T1000 (cell line): ENCODE measurements around the gene MCU.
A peak's percentile ranks its signal among the peaks of the same experiment; 100 is the strongest.

Experiments used
- DNase-seq: peaks from one replicate; lab custom pipeline; 2025; ENCODE audit warnings: mixed read lengths; lab: John Stamatoyannopoulos, UW

Gene MCU

DNA sequence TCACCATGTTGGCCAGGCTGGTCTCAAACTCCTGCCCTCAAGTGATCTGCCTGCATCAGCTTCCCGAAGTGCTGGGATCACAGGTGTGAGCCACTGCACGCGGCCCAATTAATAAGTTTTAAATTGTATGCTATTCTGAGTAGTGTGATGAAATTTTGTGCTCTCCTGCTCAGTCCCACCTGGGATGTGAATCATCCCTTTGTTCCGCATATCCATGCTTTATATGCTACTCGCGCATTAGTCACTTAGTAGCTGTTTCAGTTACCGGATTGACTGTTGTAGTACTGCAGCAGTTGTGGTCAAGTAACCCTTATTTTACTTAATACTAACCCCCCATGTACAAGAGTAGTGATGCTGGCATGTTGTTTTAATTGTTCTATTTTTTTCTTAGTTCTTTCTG, 154.3 kb downstream of the MCU start:
- peak; percentile 19 for DNase-seq

DNA sequence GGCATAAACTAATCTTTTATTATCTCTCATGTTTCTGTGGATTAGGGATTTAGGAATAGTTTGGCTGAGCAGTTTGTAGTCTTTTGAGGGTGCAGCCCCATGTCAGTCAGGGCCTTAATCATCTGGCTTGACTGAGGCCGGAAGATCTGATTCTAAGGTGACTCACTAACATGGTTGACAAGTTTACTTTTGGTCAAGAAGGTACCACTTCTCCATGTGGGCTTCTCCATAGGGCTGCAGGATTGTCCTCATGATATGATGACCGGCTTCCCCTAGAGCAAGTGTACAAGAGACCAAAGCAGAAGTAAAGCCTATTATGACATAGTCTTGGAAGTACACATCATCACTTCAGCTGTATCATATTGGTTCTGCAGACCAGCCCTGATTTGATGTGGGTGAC, 155.7 kb downstream of the MCU start:
- DNase-seq = no peak

DNA sequence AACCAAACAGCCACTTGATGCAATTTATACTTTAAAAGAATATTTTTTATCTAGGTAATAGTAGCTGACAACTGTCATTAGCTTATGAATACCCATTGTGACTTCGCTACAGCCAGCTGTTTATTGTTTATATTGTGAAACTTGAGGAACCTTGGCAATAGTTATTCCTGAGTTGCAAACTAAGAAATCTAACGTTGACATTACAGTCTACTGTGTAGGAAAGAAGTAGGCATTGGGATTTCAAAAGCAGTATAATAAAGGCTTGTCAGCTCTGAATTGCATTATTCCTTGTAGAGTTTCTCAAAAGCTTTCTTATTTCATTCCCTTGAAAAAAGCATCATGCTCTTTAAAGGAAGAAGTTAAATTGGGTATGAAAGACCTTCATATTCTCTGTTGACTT, 158.9 kb downstream of the MCU start:
- no peak for DNase-seq

DNA sequence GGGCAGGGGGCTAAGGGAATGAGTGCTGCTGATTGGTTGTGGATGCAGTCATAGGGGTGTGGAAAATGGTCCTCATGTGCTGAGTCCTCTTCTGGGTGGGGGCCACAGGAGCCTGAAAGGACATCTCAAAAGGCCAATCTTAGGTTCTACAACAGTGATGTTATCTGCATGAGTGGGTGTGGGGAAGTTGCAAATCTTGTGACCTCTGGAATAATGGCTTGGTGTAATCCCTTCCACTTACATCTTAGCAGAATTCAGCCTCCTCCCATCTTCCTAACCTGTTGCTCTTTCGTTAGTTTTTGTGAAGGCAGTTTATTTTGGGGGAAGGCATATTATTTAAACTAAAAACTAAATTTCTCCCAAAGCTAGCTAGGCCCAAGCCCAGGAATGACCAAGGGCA, 159.6 kb downstream of the MCU start:
- DNase-seq = no peak

DNA sequence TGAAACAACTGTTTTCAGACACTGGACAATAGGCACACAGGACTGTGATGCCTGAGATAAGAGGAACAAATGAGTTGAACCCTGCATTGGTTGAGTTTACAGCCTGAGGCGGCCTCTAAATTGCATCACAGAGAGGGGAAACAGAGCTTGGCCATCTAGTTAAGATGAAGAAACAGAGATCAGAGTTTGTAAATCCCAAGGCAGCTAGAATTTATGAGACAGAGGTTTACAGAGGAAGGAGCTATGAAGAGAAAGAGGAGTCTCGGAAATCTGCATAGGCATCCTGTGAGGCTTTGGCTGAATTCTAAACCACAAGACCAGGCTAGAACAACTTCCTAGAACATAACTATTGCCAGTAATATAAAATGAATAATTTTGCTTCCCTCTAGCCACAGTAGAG, 160.6 kb downstream of the MCU start:
- no peak for DNase-seq

DNA sequence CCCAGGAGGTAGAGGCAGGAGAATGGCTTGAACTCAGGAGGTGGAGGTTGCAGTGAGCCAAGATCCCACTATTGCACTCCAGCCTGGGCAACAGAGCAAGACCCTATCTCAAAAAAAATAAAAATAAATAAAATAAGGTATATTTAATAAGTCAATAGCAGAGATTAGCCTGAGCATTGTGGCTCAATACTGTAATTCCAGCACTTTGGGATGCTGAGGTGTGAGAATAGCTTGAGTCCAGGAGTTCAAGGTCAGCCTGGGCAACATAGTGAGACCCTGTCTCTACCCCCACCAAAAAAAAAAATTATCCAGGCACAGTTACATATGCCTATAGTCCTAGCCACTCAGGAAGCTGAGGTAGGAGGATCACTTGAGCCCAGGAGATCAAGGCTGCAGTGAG, 163.2 kb downstream of the MCU start:
- DNase-seq = no peak

DNA sequence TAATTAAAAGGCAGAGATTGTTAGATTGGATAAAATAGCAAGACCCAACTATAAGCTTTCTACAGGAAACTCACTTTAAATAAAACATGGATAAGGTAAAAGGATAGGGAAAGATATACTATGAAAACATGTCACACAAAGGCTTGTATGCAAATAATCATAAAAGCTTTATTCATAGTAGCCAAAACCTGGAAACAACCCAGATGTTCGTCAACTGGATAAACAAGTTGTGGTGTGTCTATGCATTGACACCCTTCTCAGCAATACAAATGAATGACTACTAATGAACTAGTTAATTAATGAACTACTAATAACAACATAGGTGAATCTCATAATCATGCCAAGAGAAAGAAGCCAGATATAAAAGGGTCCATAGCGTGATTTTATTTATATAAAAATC, 163.8 kb downstream of the MCU start:
- no peak for DNase-seq

DNA sequence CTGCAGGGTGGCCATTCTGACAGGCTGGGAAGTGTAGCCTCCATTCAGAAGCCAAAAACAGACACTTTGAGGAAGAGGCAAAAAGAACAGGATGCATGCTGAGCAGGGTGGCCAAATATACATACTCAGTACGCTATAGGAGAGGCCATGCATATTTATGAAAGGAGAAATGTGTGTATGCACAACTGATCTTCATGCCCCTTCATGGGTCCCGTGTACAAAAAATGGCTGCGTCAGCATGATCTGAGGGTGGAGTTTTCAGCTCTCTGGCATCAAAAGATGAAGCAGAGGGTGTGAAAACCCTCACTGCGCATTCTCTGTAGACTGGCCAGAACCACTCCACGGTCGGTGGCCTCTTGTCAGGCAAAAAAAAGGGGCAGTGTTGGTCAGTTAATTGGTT, 166.1 kb downstream of the MCU start:
- DNase-seq = no peak

DNA sequence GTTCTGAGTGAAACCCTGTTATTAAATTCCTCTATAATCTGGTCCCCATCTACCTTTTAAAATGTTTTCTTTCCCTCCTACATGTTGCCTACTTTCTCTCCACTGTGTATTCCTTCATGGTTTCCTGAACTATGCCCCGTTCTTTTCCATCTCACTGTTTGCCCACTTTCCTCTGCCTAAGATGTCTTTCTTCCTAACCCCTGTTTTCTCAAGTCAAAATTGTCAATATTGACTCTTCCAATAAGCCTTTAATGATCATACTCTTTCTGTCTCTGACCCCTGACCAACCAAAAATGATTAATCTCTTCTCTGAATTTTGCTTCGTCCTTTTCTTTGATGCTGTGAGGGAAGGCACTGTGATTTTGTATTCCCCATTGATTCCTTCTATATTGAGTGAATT, 171.0 kb downstream of the MCU start:
- no peak for DNase-seq

DNA sequence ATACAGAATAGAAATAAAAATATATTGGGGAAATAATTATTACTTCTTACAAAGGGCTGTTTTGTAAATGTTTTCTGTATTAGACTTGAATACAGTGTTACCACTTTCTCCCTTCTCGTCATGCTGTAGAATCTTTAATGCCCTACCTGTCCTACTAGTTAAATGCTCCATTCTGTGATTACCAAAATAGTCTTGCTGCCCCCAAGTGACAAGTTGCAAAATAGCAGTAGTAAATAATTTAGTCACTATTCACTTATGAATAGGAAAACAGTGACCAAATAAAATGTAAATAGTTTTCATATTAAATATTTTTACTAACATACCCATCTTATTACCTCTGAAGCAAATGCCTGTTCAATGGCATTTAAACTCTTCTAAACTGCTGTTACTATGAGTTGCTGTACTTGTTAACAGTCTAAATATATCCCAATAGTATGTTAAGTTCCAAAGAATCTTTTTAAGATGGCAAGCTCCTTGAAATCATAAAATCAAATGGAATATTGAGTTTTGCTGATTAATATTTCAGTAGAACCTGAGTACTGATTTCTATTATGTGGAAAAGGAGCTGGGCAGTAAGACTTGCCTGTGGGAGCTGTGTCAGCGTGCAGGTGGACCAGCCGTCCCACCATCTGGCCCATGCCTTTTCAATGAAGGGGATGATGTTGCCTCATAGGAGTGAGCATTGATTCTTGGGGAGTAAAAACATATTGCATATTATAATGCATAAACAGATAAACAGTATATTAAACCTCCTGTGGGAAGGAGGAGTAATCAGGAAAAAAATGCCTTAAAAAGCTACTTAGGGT, 183.5 kb downstream of the MCU start:
- DNase-seq = no peak

DNA sequence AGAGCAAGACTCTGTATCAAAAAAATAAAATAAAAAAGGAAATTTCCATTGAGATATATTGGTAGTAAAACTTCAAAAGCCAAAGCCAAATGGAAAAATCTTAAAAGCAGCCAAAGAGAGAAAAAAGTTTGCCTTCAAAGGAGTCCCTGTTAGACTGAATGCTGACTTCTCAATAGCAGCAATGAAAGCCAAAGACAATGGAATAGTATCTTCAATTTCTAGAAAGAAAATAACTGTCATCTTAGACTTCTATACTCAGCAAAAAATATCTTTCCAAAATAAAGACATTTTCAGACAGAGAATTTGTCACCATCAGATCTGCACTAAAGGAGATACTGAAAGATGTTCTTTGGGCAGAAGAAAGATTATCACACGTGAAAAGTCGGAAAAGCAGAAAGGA, 187.3 kb downstream of the MCU start:
- DNase-seq = no peak

DNA sequence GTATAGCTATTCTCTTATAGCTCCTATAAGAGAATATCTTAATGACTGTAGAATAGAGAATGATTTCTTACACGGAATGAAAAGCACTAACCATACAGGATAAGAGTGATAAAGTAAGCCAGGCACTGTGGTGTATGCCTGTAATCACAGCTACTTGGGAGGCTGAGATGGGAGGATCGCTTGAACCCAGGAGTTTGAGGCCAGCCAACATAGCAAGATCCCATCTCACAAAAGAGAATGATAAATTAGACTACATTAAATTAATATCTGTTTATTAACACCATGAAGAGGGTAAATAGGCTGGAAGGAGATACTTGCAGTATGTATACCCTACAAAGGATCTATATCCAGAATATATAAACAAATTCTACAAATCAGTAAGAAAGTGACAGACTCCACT, 189.3 kb downstream of the MCU start:
- no peak for DNase-seq

DNA sequence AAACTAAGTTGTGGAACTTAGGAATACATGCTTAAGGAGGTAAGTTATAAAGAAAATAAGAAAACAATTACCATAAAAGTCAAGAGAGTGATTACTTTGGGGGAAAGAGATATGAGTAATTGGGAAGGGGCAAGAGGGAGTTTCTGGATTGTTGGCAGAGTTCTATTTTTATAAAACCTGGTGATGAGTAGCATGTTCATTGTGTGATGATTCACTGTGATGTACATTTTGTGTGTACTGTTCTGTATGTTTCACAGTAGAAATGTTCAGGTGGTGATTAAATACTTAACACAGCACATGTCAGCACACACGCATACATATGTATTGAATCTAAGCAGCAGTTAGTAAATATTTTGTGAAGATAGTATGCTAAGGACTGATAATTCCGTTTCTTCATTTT, 191.9 kb downstream of the MCU start:
- DNase-seq = no peak

DNA sequence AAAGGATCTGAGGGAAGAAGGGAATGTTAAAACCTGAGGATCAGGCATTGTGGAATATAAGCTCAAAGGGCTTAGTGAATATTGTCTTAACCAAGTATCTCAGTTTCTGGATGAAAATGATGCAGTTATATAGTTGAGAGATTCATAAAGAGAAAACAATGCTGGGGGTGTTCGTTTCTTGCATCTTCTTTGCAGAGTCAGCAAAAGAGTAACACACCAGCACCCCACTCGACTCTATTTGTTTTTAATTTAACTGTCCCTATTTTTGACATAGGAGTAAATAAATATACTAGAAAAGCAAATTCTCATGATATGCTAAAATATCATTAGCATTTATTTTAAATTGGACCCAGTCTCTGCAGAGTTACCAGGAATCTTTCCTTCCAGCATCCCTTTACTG, 194.0 kb downstream of the MCU start:
- DNase-seq = no peak

DNA sequence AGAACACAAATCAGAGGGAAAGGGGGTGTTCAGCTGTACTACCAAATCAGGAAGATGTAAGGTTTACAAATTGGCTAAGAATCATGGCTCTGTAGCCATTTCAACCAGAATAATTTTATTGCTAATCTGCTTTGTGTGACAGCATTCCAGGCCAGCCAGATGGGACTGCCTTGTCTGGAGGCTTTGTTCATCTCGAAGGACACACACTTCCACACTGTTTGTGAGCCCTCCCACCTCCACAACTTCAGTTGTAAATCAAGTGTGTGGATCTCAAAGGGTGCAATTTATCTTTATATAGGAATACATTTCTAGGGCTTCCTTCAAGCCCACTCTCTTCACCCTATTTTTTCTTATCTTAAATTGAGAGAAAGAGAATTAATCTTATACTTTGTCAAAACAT, 194.7 kb downstream of the MCU start:
- no peak for DNase-seq

DNA sequence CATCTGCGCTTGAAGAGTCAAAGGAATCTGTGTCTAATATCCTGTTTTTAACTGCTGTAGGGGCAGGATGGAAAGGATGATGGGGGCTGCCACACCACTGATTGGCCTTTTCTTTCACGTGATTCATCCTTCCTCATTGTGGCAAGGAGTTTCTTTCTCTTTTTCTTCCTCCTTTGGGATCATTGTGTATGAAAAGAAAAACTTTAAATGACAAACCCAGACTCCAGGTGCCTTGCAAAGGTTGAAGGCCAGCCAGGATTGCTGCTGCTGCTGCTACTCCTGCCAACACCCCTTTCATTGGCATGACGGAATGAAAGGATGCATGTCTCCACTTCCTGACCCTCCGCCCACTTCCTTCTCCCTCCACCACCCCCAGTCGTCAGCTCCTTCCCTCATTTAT, 195.1 kb downstream of the MCU start:
- DNase-seq = no peak

DNA sequence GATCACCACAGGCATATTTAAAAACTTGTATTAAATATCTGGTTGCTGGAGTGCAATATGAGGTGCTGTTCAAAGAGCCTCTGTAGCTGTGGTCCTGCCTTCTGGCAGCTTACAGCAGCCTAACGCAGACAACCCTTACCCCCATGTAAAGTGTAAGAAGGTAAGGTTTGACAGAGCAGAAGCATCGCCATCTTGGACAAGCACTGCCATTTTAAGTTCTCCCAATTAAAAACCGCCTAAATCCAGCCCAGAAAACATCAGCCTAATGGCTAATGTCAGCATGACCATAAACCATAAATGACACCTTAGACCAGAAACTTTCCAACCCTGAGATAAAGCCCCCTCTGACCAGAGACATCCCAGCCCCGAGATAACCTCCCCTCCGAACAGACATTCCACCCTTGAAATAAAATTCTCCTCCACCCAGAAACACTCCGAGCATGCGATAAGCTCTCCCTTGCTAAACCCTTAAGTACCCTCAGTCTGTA, 196.3 kb downstream of the MCU start:
- no peak for DNase-seq

DNA sequence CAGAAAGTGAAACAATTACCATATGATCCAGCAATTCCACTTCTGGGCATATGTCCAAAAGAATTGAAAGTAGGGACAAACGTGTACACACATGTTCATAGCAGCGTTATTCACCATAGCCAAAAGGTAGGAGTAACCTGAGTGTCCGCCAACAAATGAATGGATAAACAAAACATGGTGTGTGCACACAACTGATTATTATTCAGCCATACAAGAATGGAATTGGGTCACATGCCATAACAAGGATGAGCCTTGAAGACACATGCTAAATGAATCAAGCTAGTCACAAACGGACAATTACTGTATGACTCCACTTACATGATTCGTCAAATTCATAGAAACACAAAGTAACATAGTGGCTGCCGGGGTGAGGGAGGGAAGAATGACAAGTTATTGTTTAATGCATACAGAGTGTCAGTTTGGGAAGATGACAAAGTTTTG, 197.5 kb downstream of the MCU start:
- DNase-seq = no peak

DNA sequence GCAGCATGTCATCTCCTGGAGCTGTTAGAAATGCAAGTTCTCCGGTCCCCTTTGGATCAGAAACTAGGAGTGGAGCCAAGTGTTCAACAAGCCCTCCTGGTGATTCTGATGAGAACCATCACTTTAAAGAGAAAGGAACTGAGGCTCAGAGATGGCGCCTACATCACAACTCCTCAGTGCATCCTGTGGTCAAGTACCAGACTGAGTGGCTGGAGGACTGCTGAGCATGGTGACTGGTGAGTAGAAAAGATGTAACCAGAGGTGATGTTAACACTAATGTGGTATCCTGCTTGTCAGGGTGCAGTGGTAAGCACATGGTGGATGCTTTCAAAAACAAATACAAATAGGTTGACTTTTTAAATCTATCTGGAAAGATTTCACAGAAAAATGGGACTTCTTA, 198.1 kb downstream of the MCU start:
- DNase-seq = no peak

DNA sequence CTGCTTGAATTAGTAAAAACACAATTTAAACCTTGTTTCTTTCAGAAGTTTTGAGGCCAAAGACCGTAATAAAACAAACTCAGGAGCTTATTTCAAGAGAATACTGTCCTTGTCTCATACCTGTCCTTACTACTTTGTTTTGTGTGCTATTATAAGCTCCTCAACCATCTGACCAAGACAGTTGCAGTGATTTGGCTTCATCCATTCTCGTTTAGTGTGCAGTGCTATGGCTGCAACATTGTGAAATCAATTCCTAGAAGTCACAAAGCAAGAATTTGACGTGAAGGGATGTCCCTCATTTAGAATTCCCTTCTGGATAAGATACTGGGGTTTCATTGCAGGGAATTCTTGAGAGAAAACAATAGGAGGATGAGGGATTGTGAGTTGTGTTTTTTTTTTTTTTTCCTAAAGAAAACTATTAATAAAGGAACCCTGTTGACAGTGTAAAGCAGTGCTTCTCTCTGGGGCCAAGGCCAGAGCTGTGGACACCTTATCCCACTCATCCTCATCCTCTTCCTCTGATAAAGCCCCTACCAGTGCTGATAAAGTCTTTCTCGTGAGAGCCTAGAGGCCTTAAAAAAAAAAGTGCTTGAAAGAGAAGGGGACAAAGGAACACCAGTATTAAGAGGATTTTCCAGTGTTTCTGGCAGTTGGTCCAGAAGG, 201.3 kb downstream of the MCU start, which contains the start of gene OIT3:
Gene OIT3 (plus strand): TSS at position 604 of the 663 bp plus-strand sequence. CDS start 60 bp downstream, outside the sequence.
- no peak for DNase-seq

DNA sequence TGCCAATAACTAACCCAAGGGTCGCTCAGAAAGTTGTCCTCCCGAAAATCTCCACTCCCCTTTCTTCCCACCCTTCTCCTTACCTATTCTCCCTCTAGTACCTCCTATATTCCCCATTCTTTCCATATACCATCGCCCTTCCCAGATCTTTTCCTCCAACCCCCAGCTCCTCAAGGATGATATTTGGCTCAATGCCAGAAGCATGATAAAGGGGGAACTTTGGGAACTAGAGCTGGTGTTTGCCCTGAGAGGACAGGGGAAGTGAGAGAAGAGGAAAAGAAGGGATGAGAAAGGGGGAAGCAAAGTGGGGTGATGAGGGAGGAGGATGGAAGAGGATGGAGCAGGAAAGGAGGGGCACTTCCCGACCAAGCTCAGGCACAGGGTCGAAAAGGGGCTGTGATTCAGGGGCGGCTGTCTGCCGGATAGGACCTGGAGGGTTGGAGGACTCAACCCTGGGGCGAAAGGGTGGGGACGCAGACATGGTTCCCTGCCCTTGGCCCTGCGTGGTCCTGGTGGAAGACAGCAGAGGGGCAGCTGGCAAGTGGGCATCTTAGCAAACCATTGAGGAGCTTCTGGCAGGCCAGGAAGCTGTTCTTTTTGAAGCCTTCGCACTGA, 203.4 kb downstream of the MCU start:
- no peak for DNase-seq

DNA sequence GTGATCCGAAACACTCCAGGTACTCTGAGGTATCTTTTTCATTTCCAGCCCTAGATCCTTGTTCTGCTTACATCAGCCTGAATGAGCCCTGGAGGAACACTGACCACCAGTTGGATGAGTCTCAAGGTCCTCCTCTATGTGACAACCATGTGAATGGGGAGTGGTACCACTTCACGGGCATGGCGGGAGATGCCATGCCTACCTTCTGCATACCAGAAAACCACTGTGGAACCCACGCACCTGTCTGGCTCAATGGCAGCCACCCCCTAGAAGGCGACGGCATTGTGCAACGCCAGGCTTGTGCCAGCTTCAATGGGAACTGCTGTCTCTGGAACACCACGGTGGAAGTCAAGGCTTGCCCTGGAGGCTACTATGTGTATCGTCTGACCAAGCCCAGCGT, 206.7 kb downstream of the MCU start:
- DNase-seq = no peak

DNA sequence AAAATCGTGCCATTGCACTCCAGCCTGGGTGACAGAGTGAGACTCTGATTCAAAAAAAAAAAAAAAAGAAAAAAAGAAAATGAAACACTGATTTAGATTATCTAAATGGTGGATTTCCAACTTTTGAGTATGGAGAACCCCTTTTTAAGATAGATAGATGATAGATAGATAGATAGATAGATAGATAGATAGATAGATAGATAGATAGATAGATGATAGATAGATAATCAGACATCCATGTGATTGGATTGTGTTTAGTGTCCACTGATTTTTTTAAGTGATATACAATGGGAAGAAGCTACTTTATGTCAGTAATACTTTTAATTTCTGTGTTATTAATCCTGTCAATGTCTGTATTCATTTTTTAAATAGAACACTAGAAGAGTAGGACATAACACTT, 207.6 kb downstream of the MCU start:
- no peak for DNase-seq
